Measurements from ENCODE around the gene ZNHIT3.

DNA sequence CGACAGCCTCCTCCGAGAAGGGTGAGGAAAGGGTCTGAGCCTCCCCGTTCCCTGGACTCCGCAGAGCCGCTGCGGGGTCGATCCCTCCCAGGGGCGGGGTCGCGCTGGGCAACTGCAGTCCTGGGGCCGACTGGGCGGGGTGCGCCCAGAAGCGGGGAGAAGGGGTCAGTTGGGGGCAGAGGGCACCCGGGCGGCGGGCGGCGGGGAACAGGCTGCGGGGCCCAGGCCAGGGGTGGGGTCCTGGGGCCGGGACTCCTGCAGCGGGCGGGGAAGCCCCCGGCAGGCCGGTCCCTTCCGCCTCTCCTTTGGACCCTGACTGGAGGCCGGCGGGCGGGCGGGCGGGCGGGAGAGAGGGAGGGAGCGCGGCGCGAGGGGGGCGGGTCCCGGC, 58.6 kb downstream of the ZNHIT3 start:
- no peak for TF ChIP-seq EZH2 (IDR thresholded peaks at IDR 0.05)
- TF ChIP-seq, protein P1, sequence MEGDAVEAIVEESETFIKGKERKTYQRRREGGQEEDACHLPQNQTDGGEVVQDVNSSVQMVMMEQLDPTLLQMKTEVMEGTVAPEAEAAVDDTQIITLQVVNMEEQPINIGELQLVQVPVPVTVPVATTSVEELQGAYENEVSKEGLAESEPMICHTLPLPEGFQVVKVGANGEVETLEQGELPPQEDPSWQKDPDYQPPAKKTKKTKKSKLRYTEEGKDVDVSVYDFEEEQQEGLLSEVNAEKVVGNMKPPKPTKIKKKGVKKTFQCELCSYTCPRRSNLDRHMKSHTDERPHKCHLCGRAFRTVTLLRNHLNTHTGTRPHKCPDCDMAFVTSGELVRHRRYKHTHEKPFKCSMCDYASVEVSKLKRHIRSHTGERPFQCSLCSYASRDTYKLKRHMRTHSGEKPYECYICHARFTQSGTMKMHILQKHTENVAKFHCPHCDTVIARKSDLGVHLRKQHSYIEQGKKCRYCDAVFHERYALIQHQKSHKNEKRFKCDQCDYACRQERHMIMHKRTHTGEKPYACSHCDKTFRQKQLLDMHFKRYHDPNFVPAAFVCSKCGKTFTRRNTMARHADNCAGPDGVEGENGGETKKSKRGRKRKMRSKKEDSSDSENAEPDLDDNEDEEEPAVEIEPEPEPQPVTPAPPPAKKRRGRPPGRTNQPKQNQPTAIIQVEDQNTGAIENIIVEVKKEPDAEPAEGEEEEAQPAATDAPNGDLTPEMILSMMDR (IDR thresholded peaks at IDR 0.05) = no peak
- no peak for TF ChIP-seq EZH2phosphoT487 (IDR thresholded peaks at IDR 0.05)

Measured in neural progenitor cell (in vitro differentiated cells).